Endothelial cell of umbilical vein (primary cell): Measurements from ENCODE around the gene DNHD1. TPM values are rescaled to one million over a fixed set of nuclear protein-coding genes. Genes with fewer than 3 reads are reported as not detected.

Experiments
- BruUV-seq: library from RNA; stranded (reverse); fragments of 400-500 nt; replicated peaks from 2 replicates; lab custom pipeline; 2021; lab: Mats Ljungman, UMichigan
- CTCF ChIA-PET: fragments of 300-600, 350-600 bp; sonication (Branson Sonifier 250); formaldehyde crosslinking; loops from one replicate; lab custom pipeline; 2021; ENCODE audit warnings: antibody characterized with exemption, inconsistent platforms; lab: Charles Lee
- POLR2A ChIA-PET: fragments of 300-600, 350-600 bp; sonication (Branson Sonifier 250); formaldehyde crosslinking; loops from one replicate; lab custom pipeline; 2021; ENCODE audit warnings: antibody characterized with exemption, inconsistent platforms; lab: Charles Lee
- DNase-seq: peaks from one replicate; pipeline ENCODE4 v3.0.0-alpha.2; 2011; ENCODE audit warnings: low read depth, low spot score
- FAIRE-seq: peaks from 2 replicates; lab custom pipeline; 2011; peaks lifted over from hg19 to GRCh38; lab: Jason Lieb, UNC
- H2AFZ ChIP-seq: 2 replicates; pipeline ENCODE4 v1.6.0; 2012; ENCODE audit warnings: low read depth, low read length, control low read depth, inconsistent platforms
- H3K27ac ChIP-seq: 2 replicates; pipeline ENCODE4 v1.5.1; 2011; ENCODE audit warnings: low read depth, mild to moderate bottlenecking, control low read depth, low read length, moderate library complexity; ENCODE audit not compliant: insufficient read depth
- H3K27me3 ChIP-seq, 2 experiments: 2 replicates each; pipeline versions ENCODE4 v1.6.0 to v1.6.1; 2011; ENCODE audit warnings: low read length in 2 of 2, mixed read lengths in 1 of 2; ENCODE audit not compliant: control insufficient read depth in 2 of 2, insufficient read depth in 2 of 2
- H3K36me3 ChIP-seq, 2 experiments: 2 replicates in 1 of 2; 3 replicates in 1 of 2; pipeline ENCODE4 v1.5.1; 2011; ENCODE audit warnings: low read length in 2 of 2, mild to moderate bottlenecking in 1 of 2, moderate library complexity in 1 of 2; ENCODE audit not compliant: control insufficient read depth in 2 of 2, insufficient read depth in 2 of 2; ENCODE audit errors: extremely low read depth in 1 of 2
- H3K4me1 ChIP-seq: 3 replicates; pipeline ENCODE4 v1.5.1; 2011; ENCODE audit warnings: mild to moderate bottlenecking, low read length; ENCODE audit not compliant: control insufficient read depth, insufficient read depth; ENCODE audit errors: extremely low read depth
- H3K4me2 ChIP-seq: 2 replicates; pipeline ENCODE4 v1.6.1; 2011; ENCODE audit warnings: low read length, control low read depth, mixed read lengths; ENCODE audit not compliant: insufficient read depth
- H3K4me3 ChIP-seq, 3 experiments: fragments of 200-600 bp in 1 of 3; sonication (generic), shearing (Covaris generic) in 1 of 3; replicated peaks in 1 of 3; 2 replicates each; pipeline ENCODE4 v1.5.1; 2011 to 2016; ENCODE audit warnings: control low read depth in 3 of 3, low read length in 3 of 3, mild to moderate bottlenecking in 2 of 3, inconsistent platforms in 1 of 3, low read depth in 1 of 3, moderate library complexity in 1 of 3; ENCODE audit not compliant: insufficient read depth in 1 of 3
- H3K79me2 ChIP-seq: 2 replicates; pipeline ENCODE4 v1.6.0; 2012; ENCODE audit warnings: low read length, inconsistent platforms; ENCODE audit not compliant: control insufficient read depth, insufficient read depth
- H3K9ac ChIP-seq: replicated peaks from 2 replicates; pipeline ENCODE3; 2011; ENCODE audit warnings: low read length, control low read depth; ENCODE audit not compliant: insufficient read depth; ENCODE audit errors: extremely low read depth
- H3K9me1 ChIP-seq: replicated peaks from 3 replicates; pipeline ENCODE4 v1.6.0; 2011; ENCODE audit warnings: mild to moderate bottlenecking, low read length; ENCODE audit not compliant: control insufficient read depth, insufficient read depth; ENCODE audit errors: extremely low read depth
- H3K9me3 ChIP-seq: replicated peaks from 2 replicates; pipeline ENCODE4 v1.5.1; 2012; ENCODE audit warnings: low read length, inconsistent platforms; ENCODE audit not compliant: control insufficient read depth, insufficient read depth
- H4K20me1 ChIP-seq: replicated peaks from 2 replicates; pipeline ENCODE3; 2011; ENCODE audit warnings: mild to moderate bottlenecking, low read length; ENCODE audit not compliant: control insufficient read depth, insufficient read depth; ENCODE audit errors: extremely low read depth
- CTCF ChIP-seq, 2 donors: IDR thresholded peaks; 1 replicate in 1 of 2; 2 replicates in 1 of 2; pipeline ENCODE4 v1.5.1; 2011; ENCODE audit warnings: low read length in 2 of 2, mild to moderate bottlenecking in 2 of 2, moderate library complexity in 2 of 2, control low read depth in 1 of 2, inconsistent platforms in 1 of 2, low read depth in 1 of 2; ENCODE audit not compliant: insufficient read depth in 1 of 2; ENCODE audit errors: extremely low read depth in 1 of 2
- EZH2 ChIP-seq: IDR thresholded peaks from 2 replicates; pipeline ENCODE4 v1.6.1; 2012; ENCODE audit warnings: borderline replicate concordance, low read depth, mild to moderate bottlenecking, moderate library complexity, low read length, inconsistent platforms; ENCODE audit not compliant: severe bottlenecking
- FOS ChIP-seq: IDR thresholded peaks from 2 replicates; pipeline ENCODE4 v1.6.1; 2011; ENCODE audit warnings: mild to moderate bottlenecking, low read length, moderate library complexity, borderline replicate concordance; ENCODE audit not compliant: insufficient read depth
- GATA2 ChIP-seq: IDR thresholded peaks from 2 replicates; pipeline ENCODE4 v1.7.0; 2011; ENCODE audit warnings: low read depth, mild to moderate bottlenecking, moderate library complexity, mixed read lengths, low read length; ENCODE audit not compliant: insufficient read length, insufficient read depth
- JUN ChIP-seq: IDR thresholded peaks from 2 replicates; pipeline ENCODE4 v1.6.1; 2011; ENCODE audit warnings: borderline replicate concordance, low read depth; ENCODE audit not compliant: insufficient read length, insufficient read depth
- MAX ChIP-seq: IDR thresholded peaks from 2 replicates; pipeline ENCODE4 v1.6.1; 2011; ENCODE audit not compliant: insufficient read depth, insufficient read length
- MYC ChIP-seq: IDR thresholded peaks from one replicate; pipeline ENCODE4 v1.6.1; 2011; ENCODE audit warnings: mild to moderate bottlenecking, low read depth, low read length
- POLR2A ChIP-seq: IDR thresholded peaks from 2 replicates; pipeline ENCODE4 v1.6.1; 2012; ENCODE audit warnings: low read depth, mild to moderate bottlenecking, control low read depth, low read length
- POLR2AphosphoS5 ChIP-seq: IDR thresholded peaks from 2 replicates; pipeline ENCODE4 v1.6.1; 2012; ENCODE audit warnings: low read depth, mild to moderate bottlenecking, control low read depth, low read length, moderate library complexity; ENCODE audit not compliant: insufficient read depth
- dilution Hi-C: fragments of 300-500 bp; cut with MboI; formaldehyde crosslinking; loops from one replicate; pipeline ENCODE4 v1.15.0; 2019; ENCODE audit warnings: low sequenced_read_pairs; ENCODE audit not compliant: extremely low pct_ligation_motif_present
- intact Hi-C: fragments of 100-400 bp; cut with micrococcal nuclease; formaldehyde crosslinking; loops from one replicate; pipeline ENCODE4 v1.10.0; 2022
- polyA plus RNA-seq, 4 experiments: library from polyadenylated mRNA; depleted of rRNA in 3 of 4; stranded (reverse) in 3 of 4; unstranded in 1 of 4; fragments of >200 nt; gene quantifications; 2 replicates each; pipeline versions ENCODE4 v1.2.1 to v1.2.3, GENCODE V29; 2011 to 2012; ENCODE audit warnings: missing spikeins in 1 of 4
- total RNA-seq: library from RNA; stranded (reverse); gene quantifications from 2 replicates; pipeline ENCODE4 v1.2.3, GENCODE V29; 2021

The DNHD1 gene
- total and polyA plus RNA-seq, 2 donors (not counting 3 experiments of a cell fraction or from before 2014, with no cell fraction given) = 3.7 to 8.6 TPM

- Histone ChIP-seq H3K9me1 (no peaks in the 10 kb centered on the region), H3K79me2 (peaks cover 16% of the 10 kb centered on the region), H3K36me3 (peaks cover 4 to 5% of the 10 kb centered on the region in 2 experiments), H3K9me3 (no peaks in the 10 kb centered on the region), H3K27me3 (no peaks in the 10 kb centered on the region), H3K4me1 (peaks cover 11% of the 10 kb centered on the region), H3K4me3 (no peak overlapping the region), H3K4me2 (no peak overlapping the region), H3K27ac (no peak overlapping the region), H3K9ac (no peak overlapping the region), H4K20me1 (no peaks in the 10 kb centered on the region), H2AFZ (no peak overlapping the region)
- TF ChIP-seq POLR2AphosphoS5 (no peak), MAX (no peak), MYC (no peak), FOS (no peak), EZH2 (no peak), CTCF (IDR thresholded peaks at IDR 0.05; ENCODE audit: extremely low read depth in 1 of 2, insufficient read depth in 1 of 2, low read depth in 1 of 2, low read length in 2 of 2) (no peak), POLR2A (no peak), GATA2 (no peak), JUN (no peak)
- ChIA-PET POLR2A (no interaction called here), CTCF (interaction anchor here (1.3 to 3.3 kb wide), 3 partner anchors 44 to 108 kb away, joined by 3 to 13 read pairs (median 4); no protein-coding TSS in a partner anchor)
- dilution Hi-C loops (no loop called here), intact Hi-C loops (no loop called here)
- FAIRE-seq (no peak), DNase-seq (no peak)
- BruUV-seq = no TSS peak
Measured at GRCh38 chr11:6486938-6487337, 10.1 kb upstream of the DNHD1 start.
